HepG2 (cell line): Measurements from ENCODE around the gene MYLK. TPM values are rescaled to one million over a fixed set of nuclear protein-coding genes. Genes with fewer than 3 reads are reported as not detected.

Experiments used
- ATF5 ChIP-seq: sonication (generic); formaldehyde crosslinking; IDR thresholded peaks from 2 replicates; pipeline ENCODE4 v1.4.0; 2020; ENCODE audit warnings: mild to moderate bottlenecking, low read depth, missing genetic modification reagents
- CERS6 ChIP-seq: sonication (generic); formaldehyde crosslinking; IDR thresholded peaks from 2 replicates; pipeline ENCODE4 v1.5.0; 2020; ENCODE audit warnings: missing genetic modification reagents
- DNMT1 ChIP-seq: sonication (generic); formaldehyde crosslinking; IDR thresholded peaks from 2 replicates; pipeline ENCODE4 v1.5.1; 2020; ENCODE audit warnings: mild to moderate bottlenecking, missing genetic modification reagents
- FOSL1 ChIP-seq: sonication (generic); formaldehyde crosslinking; IDR thresholded peaks from 2 replicates; pipeline ENCODE4 v1.9.0; 2021; ENCODE audit warnings: missing genetic modification reagents, borderline replicate concordance
- HMGXB3 ChIP-seq: sonication (generic); formaldehyde crosslinking; IDR thresholded peaks from 2 replicates; pipeline ENCODE4 v1.4.0; 2020; ENCODE audit warnings: missing genetic modification reagents, borderline replicate concordance
- KDM1A ChIP-seq: IDR thresholded peaks from 2 replicates; pipeline ENCODE4 v1.6.1; 2016; ENCODE audit warnings: missing compliant biosample characterization
- MIER2 ChIP-seq: IDR thresholded peaks from 2 replicates; pipeline ENCODE4 v1.6.1; 2016; ENCODE audit warnings: missing biosample characterization, missing genetic modification reagents
- NPAS2 ChIP-seq: sonication (generic); formaldehyde crosslinking; IDR thresholded peaks from 2 replicates; pipeline ENCODE4 v1.8.0; 2022; ENCODE audit warnings: mild to moderate bottlenecking, missing genetic modification reagents, borderline replicate concordance
- NR2C2 ChIP-seq: sonication (generic); formaldehyde crosslinking; IDR thresholded peaks from 2 replicates; pipeline ENCODE4 v1.4.0; 2020; ENCODE audit warnings: missing genetic modification reagents, mild to moderate bottlenecking, moderate library complexity, borderline replicate concordance
- NR2F1 ChIP-seq, 2 experiments: fragments of 450-650 bp in 1 of 2; formaldehyde crosslinking in 1 of 2; IDR thresholded peaks; 2 replicates each; pipeline versions ENCODE4 v1.5.0 to v1.6.1; 2016 to 2020; ENCODE audit warnings: mild to moderate bottlenecking in 1 of 2, missing compliant biosample characterization in 1 of 2, missing genetic modification reagents in 1 of 2, moderate library complexity in 1 of 2
- PAWR ChIP-seq: sonication (generic); formaldehyde crosslinking; IDR thresholded peaks from 2 replicates; pipeline ENCODE4 v1.4.0; 2020; ENCODE audit warnings: missing genetic modification reagents, mild to moderate bottlenecking, borderline replicate concordance
- PHF21A ChIP-seq: sonication (generic); formaldehyde crosslinking; IDR thresholded peaks from 2 replicates; pipeline ENCODE4 v1.5.0; 2020; ENCODE audit warnings: mild to moderate bottlenecking, missing genetic modification reagents
- RXRA ChIP-seq: sonication (generic); formaldehyde crosslinking; IDR thresholded peaks from 2 replicates; pipeline ENCODE4 v1.5.1; 2020; ENCODE audit warnings: missing genetic modification reagents
- THAP7 ChIP-seq: sonication (generic); formaldehyde crosslinking; IDR thresholded peaks from 2 replicates; pipeline ENCODE4 v1.8.1; 2023; ENCODE audit warnings: mild to moderate bottlenecking, missing genetic modification reagents
- XBP1 ChIP-seq: sonication (generic); formaldehyde crosslinking; IDR thresholded peaks from 2 replicates; pipeline ENCODE4 v1.5.0; 2020; ENCODE audit warnings: missing genetic modification reagents
- ZBTB2 ChIP-seq: sonication (generic); formaldehyde crosslinking; IDR thresholded peaks from 2 replicates; pipeline ENCODE4 v1.8.0; 2022; ENCODE audit warnings: low read depth, missing genetic modification reagents
- ZNF12 ChIP-seq: sonication (generic); formaldehyde crosslinking; IDR thresholded peaks from 2 replicates; pipeline ENCODE4 v1.5.0; 2020; ENCODE audit warnings: missing genetic modification reagents
- ZNF513 ChIP-seq: sonication (generic); formaldehyde crosslinking; conservative IDR thresholded peaks from 2 replicates; pipeline ENCODE4 v1.5.0; 2020; ENCODE audit warnings: missing genetic modification reagents
- ZNF644 ChIP-seq: IDR thresholded peaks from 2 replicates; pipeline ENCODE4 v1.6.1; 2016; ENCODE audit warnings: low read depth
- ZNF7 ChIP-seq: IDR thresholded peaks from 2 replicates; pipeline ENCODE4 v1.6.1; 2016; ENCODE audit warnings: missing biosample characterization, missing genetic modification reagents
- polyA plus RNA-seq, 8 experiments: library from polyadenylated mRNA; depleted of rRNA in 3 of 8; stranded (reverse) in 7 of 8; unstranded in 1 of 8; fragments of >200 nt; fragmentation: Illumina TruSeq in 4 of 8; extraction: Trizol in 4 of 8; gene quantifications; 2 replicates each; pipeline versions ENCODE4 v1.2.1 to v1.2.3, GENCODE V29; 2011 to 2016; ENCODE audit warnings: low read depth in 4 of 8, missing spikeins in 1 of 8, mixed read lengths in 1 of 8; ENCODE audit not compliant: insufficient read depth in 1 of 8
- total RNA-seq, 5 experiments: library from RNA; depleted of rRNA; stranded (reverse); fragments of >200 nt; fragmentation: Illumina TruSeq; extraction: Trizol; gene quantifications; 2 replicates each; pipeline ENCODE4 v1.2.3, GENCODE V29; 2016; ENCODE audit warnings: low read depth in 1 of 5

MYLK gene
- total and polyA plus RNA-seq, 2 of the 13 experiments (the other 11 are each of a cell fraction or from before 2014, with no cell fraction given): 10.6 to 34.9 TPM

- TF ChIP-seq HMGXB3 (CRISPR knock-in tag) (0 out of 2 replicates have a peak, but pooled peaks have one; percentile 55), NPAS2 (CRISPR knock-in tag) (no peak), DNMT1 (CRISPR knock-in tag) (no peak), ZNF644 (CRISPR knock-in tag) (no peak), XBP1 (CRISPR knock-in tag) (no peak), RXRA (CRISPR knock-in tag) (no peak), ZNF513 (CRISPR knock-in tag) (no peak), FOSL1 (CRISPR knock-in tag) (no peak), KDM1A (CRISPR knock-in tag) (no peak), PAWR (no peak), ZNF12 (CRISPR knock-in tag) (no peak), CERS6 (CRISPR knock-in tag) (no peak), PHF21A (CRISPR knock-in tag) (no peak), ZNF7 (no peak), THAP7 (CRISPR knock-in tag) (no peak), ATF5 (no peak), MIER2 (CRISPR knock-in tag) (no peak), ZBTB2 (CRISPR knock-in tag) (no peak), NR2F1 (CRISPR knock-in tag; IDR thresholded peaks at IDR 0.05) (no peak), NR2C2 (CRISPR knock-in tag) (no peak)
These were observed 231.7 kb downstream of the MYLK start (continued) for GRCh38 chr3:123652342-123652984.
